Activated CD8-positive, alpha-beta T cell treated with anti-CD3 and anti-CD28 coated beads for 36 hours (primary cell): ENCODE measurements around the gene SLC1A1. TPM values are rescaled to one million over a fixed set of nuclear protein-coding genes. Genes with fewer than 3 reads are reported as not detected.

Source experiments
- ATAC-seq: fragments of 200-7000 bp; cut with Tn5 transposase; one replicate; pipeline ENCODE4 v1.10.0; 2021; ENCODE audit warnings: mild to moderate bottlenecking, moderate library complexity
- CTCF ChIA-PET: fragments of 350-600 bp; sonication (Branson Sonifier 250); formaldehyde crosslinking; loops from one replicate; lab custom pipeline; 2021; ENCODE audit warnings: antibody characterized with exemption; lab: Charles Lee
- POLR2A ChIA-PET: fragments of 350-600 bp; sonication (Branson Sonifier 250); formaldehyde crosslinking; loops from one replicate; lab custom pipeline; 2021; ENCODE audit warnings: antibody characterized with exemption; lab: Charles Lee
- DNase-seq: peaks from one replicate; pipeline ENCODE4 v3.0.0-alpha.2; 2020
- H3K27ac Mint-ChIP-seq: one replicate; pipeline ENCODE4 v1.8.0; 2021; ENCODE audit warnings: mild to moderate bottlenecking, mixed read lengths
- H3K27me3 Mint-ChIP-seq: one replicate; pipeline ENCODE4 v1.8.0; 2021; ENCODE audit warnings: mixed read lengths
- H3K36me3 Mint-ChIP-seq: one replicate; pipeline ENCODE4 v1.8.0; 2021; ENCODE audit warnings: low read depth, mixed read lengths
- H3K4me1 Mint-ChIP-seq: one replicate; pipeline ENCODE4 v1.8.0; 2021; ENCODE audit warnings: low read depth, mixed read lengths
- H3K4me3 Mint-ChIP-seq: one replicate; pipeline ENCODE4 v1.8.0; 2021; ENCODE audit warnings: mild to moderate bottlenecking, moderate library complexity, mixed read lengths
- H3K9me3 Mint-ChIP-seq: one replicate; pipeline ENCODE4 v1.8.0; 2021; ENCODE audit warnings: mixed read lengths
- intact Hi-C: fragments of 100-400 bp; cut with micrococcal nuclease; formaldehyde crosslinking; loops from one replicate; pipeline ENCODE4 v1.10.0; 2022
- total RNA-seq, 2 experiments: library from RNA; stranded (reverse); gene quantifications; one replicate each; pipeline ENCODE4 v1.2.3, GENCODE V29; 2021
- TF ChIP-seq, protein P1 (sequence below): fragments of 200-600 bp; IDR thresholded peaks from one replicate; pipeline ENCODE4 v1.8.0; 2022; ENCODE audit warnings: antibody characterized with exemption, mild to moderate bottlenecking

The SLC1A1 gene
- total RNA-seq, 2 experiments from 2014 or later: 0.09 to 0.29 TPM

DNA sequence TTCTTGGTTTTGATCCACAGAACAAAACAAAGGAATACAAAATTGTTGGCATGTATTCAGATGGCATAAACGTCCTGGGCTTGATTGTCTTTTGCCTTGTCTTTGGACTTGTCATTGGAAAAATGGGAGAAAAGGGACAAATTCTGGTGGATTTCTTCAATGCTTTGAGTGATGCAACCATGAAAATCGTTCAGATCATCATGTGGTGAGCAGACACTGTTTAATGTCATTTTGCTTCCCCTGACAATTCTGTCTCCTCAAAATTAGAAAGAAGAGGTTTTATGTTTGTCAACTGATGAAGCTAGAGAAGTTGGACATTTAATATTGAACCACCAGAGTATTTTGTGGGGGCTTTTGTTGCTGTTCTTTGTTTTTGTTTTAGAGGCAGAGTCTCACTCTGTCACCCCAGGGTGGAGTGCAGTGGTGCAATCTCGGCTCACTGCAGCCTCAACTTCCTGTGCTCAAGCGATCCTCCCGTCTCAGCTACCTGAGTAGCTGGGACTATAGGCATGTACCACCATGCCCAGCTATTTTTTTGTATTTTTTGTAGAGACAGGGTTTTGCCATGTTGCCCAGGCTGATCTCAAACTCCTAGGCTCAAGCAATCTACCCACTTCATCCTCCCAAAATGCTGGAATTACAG lies 82.0 kb downstream of the SLC1A1 start:
- DNase-seq (peak; percentile 44), ATAC-seq (peak; percentile 71)
- H3K27me3 Mint-ChIP-seq: no peaks in the 10 kb centered on the region
- ChIA-PET POLR2A (no interaction called here), CTCF (interaction anchor here (1.2 to 3.0 kb wide), 4 partner anchors 11 to 68 kb away, joined by 3 to 13 read pairs (median 7); no protein-coding TSS in a partner anchor)
- peak overlapping the region; percentile 62 for H3K27ac Mint-ChIP-seq
- intact Hi-C loops: no loop called here
- H3K9me3 Mint-ChIP-seq: no peaks in the 10 kb centered on the region
- TF ChIP-seq, protein P1, sequence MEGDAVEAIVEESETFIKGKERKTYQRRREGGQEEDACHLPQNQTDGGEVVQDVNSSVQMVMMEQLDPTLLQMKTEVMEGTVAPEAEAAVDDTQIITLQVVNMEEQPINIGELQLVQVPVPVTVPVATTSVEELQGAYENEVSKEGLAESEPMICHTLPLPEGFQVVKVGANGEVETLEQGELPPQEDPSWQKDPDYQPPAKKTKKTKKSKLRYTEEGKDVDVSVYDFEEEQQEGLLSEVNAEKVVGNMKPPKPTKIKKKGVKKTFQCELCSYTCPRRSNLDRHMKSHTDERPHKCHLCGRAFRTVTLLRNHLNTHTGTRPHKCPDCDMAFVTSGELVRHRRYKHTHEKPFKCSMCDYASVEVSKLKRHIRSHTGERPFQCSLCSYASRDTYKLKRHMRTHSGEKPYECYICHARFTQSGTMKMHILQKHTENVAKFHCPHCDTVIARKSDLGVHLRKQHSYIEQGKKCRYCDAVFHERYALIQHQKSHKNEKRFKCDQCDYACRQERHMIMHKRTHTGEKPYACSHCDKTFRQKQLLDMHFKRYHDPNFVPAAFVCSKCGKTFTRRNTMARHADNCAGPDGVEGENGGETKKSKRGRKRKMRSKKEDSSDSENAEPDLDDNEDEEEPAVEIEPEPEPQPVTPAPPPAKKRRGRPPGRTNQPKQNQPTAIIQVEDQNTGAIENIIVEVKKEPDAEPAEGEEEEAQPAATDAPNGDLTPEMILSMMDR: no peak
- peak overlapping the region; percentile 5 for H3K4me3 Mint-ChIP-seq
- H3K36me3 Mint-ChIP-seq: no peaks in the 10 kb centered on the region
- peaks cover 22% of the 10 kb centered on the region for H3K4me1 Mint-ChIP-seq

- peaks cover 22% of the 10 kb centered on the region for H3K4me1 Mint-ChIP-seq
- CTCF ChIA-PET: interaction anchor here (1.2 to 3.0 kb wide), 4 partner anchors 12 to 67 kb away, joined by 3 to 13 read pairs (median 7); no protein-coding TSS in a partner anchor
- ATAC-seq (no peak), DNase-seq (no peak)
- H3K36me3 Mint-ChIP-seq: no peaks in the 10 kb centered on the region
- no peaks in the 10 kb centered on the region for H3K9me3 Mint-ChIP-seq
- H3K4me3 Mint-ChIP-seq: no peak overlapping the region
- no peak overlapping the region for H3K27ac Mint-ChIP-seq
- intact Hi-C loops: no loop called here
- POLR2A ChIA-PET: no interaction called here
- no peaks in the 10 kb centered on the region for H3K27me3 Mint-ChIP-seq
- TF ChIP-seq, protein P1: no peak
These were observed 82.9 kb downstream of the SLC1A1 start for GRCh38 chr9:4573176-4573575.

GRCh38 chr9:4573634-4574389 lies 83.5 kb downstream of the SLC1A1 start:
- intact Hi-C loops: no loop called here
- TF ChIP-seq, protein P1: no peak
- Mint-ChIP-seq H3K27ac (no peak overlapping the region), H3K4me1 (peaks cover 22% of the 10 kb centered on the region), H3K9me3 (no peaks in the 10 kb centered on the region), H3K27me3 (no peaks in the 10 kb centered on the region), H3K36me3 (no peaks in the 10 kb centered on the region), H3K4me3 (no peak overlapping the region)
- no peak for ATAC-seq
- DNase-seq: no peak
- ChIA-PET CTCF (interaction anchor here (1.2 to 3.0 kb wide), 4 partner anchors 12 to 66 kb away, joined by 3 to 13 read pairs (median 7); no protein-coding TSS in a partner anchor), POLR2A (no interaction called here)

DNA sequence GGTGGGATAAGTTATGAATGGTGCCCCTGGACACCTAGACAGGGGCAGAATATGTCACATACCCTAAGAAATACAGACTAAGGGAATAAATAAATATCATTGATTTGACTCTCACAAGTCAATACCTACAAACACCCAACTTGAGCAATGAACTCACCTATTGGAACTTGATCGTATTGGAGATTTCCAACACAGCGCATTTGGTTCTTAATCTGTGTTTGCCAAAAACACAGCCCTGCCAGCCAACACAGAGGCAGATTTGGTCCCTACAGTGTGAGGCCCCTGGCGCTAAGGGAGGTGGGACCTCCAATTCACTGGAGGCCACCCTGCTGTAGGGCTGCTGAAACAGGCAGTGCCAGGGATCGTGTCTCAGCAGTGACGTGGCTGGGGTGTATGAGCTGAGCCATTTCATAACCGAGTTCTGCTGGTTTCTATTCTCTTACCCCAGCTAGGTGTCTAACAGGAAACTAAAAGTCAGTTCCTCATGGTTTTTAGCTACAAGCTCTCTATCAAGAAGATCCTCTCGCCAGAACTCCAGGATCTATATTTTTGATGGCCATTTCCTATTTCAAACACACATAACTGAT lies 84.5 kb downstream of the SLC1A1 start:
- Mint-ChIP-seq H3K9me3 (no peaks in the 10 kb centered on the region), H3K4me1 (peaks cover 22% of the 10 kb centered on the region), H3K4me3 (no peak overlapping the region), H3K27me3 (no peaks in the 10 kb centered on the region), H3K27ac (peak overlapping the region; percentile 33), H3K36me3 (no peaks in the 10 kb centered on the region)
- intact Hi-C loops: no loop called here
- ATAC-seq (peak; percentile 67), DNase-seq (peak; percentile 47)
- TF ChIP-seq, protein P1: no peak
- ChIA-PET POLR2A (interaction anchor here (0.5 kb wide), 1 partner anchor 19 kb away, joined by 3 read pairs; no protein-coding TSS in a partner anchor), CTCF (interaction anchor here (3.0 kb wide), 1 partner anchor 65 kb away, joined by 13 read pairs; no protein-coding TSS in a partner anchor)
